CD4-positive, alpha-beta T cell treated with Interferon alpha-2 for 1 hour (primary cell): ENCODE data around the gene TPRG1.

Source experiments
- DNase-seq, 2 donors: peaks; one replicate each; pipeline ENCODE4 v3.0.0-alpha.2; 2020 to 2022

The TPRG1 gene

GRCh38 chr3:189361103-189361835 is 189.5 kb downstream of the TPRG1 start:
- no peak for DNase-seq

GRCh38 chr3:189363590-189364255 is 192.0 kb downstream of the TPRG1 start:
- DNase-seq: no peak

- DNase-seq: no peak
Observed at GRCh38 chr3:189365609-189366564, 194.1 kb downstream of the TPRG1 start.

- DNase-seq: no peak
Observed at GRCh38 chr3:189368384-189368783, 196.6 kb downstream of the TPRG1 start.

GRCh38 chr3:189369636-189370035 is 197.9 kb downstream of the TPRG1 start:
- DNase-seq: no peak

- DNase-seq: no peak
Observed at GRCh38 chr3:189372243-189372642, 200.5 kb downstream of the TPRG1 start.
